Panc1 (cell line): Measurements from ENCODE around the gene CYP1B1.

Experiments used
- POLR2AphosphoS5 ChIP-seq: IDR thresholded peaks from 2 replicates; pipeline ENCODE4 v1.6.1; 2012; ENCODE audit warnings: mild to moderate bottlenecking, low read depth, low read length, moderate library complexity
- SIN3A ChIP-seq: IDR thresholded peaks from 2 replicates; pipeline ENCODE4 v1.6.1; 2012; ENCODE audit warnings: low read depth, mild to moderate bottlenecking, low read length, moderate library complexity, borderline replicate concordance; ENCODE audit not compliant: insufficient read depth
- TCF7L2 ChIP-seq: IDR thresholded peaks from 2 replicates; pipeline ENCODE4 v1.6.1; 2011; ENCODE audit warnings: mild to moderate bottlenecking, low read depth, low read length, inconsistent platforms
- TF ChIP-seq, protein P1 (sequence below): fragments of 450-650 bp; IDR thresholded peaks from 2 replicates; pipeline ENCODE4 v1.5.1; 2017; ENCODE audit warnings: mild to moderate bottlenecking
- TF ChIP-seq, protein P2 (sequence below), 2 experiments: IDR thresholded peaks; 2 replicates each; pipeline ENCODE4 v1.6.1; 2011 to 2012; ENCODE audit warnings: low read depth in 2 of 2, control low read depth in 1 of 2, low read length in 1 of 2, mild to moderate bottlenecking in 1 of 2, moderate library complexity in 1 of 2; ENCODE audit not compliant: insufficient read depth in 1 of 2

GRCh38 chr2:38076710-38077430 is 919 bp upstream of the CYP1B1 start:
- TF ChIP-seq, protein P1, sequence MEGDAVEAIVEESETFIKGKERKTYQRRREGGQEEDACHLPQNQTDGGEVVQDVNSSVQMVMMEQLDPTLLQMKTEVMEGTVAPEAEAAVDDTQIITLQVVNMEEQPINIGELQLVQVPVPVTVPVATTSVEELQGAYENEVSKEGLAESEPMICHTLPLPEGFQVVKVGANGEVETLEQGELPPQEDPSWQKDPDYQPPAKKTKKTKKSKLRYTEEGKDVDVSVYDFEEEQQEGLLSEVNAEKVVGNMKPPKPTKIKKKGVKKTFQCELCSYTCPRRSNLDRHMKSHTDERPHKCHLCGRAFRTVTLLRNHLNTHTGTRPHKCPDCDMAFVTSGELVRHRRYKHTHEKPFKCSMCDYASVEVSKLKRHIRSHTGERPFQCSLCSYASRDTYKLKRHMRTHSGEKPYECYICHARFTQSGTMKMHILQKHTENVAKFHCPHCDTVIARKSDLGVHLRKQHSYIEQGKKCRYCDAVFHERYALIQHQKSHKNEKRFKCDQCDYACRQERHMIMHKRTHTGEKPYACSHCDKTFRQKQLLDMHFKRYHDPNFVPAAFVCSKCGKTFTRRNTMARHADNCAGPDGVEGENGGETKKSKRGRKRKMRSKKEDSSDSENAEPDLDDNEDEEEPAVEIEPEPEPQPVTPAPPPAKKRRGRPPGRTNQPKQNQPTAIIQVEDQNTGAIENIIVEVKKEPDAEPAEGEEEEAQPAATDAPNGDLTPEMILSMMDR, result peak; percentile 88
- TF ChIP-seq POLR2AphosphoS5 (peak; percentile 62; the same call in 1 of the 2 replicates), SIN3A (peak; percentile 26; the same call in 1 of the 2 replicates), TCF7L2 (no peak; the same call in none of the 2 replicates)
- TF ChIP-seq, protein P2, sequence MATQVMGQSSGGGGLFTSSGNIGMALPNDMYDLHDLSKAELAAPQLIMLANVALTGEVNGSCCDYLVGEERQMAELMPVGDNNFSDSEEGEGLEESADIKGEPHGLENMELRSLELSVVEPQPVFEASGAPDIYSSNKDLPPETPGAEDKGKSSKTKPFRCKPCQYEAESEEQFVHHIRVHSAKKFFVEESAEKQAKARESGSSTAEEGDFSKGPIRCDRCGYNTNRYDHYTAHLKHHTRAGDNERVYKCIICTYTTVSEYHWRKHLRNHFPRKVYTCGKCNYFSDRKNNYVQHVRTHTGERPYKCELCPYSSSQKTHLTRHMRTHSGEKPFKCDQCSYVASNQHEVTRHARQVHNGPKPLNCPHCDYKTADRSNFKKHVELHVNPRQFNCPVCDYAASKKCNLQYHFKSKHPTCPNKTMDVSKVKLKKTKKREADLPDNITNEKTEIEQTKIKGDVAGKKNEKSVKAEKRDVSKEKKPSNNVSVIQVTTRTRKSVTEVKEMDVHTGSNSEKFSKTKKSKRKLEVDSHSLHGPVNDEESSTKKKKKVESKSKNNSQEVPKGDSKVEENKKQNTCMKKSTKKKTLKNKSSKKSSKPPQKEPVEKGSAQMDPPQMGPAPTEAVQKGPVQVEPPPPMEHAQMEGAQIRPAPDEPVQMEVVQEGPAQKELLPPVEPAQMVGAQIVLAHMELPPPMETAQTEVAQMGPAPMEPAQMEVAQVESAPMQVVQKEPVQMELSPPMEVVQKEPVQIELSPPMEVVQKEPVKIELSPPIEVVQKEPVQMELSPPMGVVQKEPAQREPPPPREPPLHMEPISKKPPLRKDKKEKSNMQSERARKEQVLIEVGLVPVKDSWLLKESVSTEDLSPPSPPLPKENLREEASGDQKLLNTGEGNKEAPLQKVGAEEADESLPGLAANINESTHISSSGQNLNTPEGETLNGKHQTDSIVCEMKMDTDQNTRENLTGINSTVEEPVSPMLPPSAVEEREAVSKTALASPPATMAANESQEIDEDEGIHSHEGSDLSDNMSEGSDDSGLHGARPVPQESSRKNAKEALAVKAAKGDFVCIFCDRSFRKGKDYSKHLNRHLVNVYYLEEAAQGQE (IDR thresholded peaks at IDR 0.05; ENCODE audit: insufficient read depth in 1 of 2, low read depth in 2 of 2, low read length in 1 of 2), result no peak; a peak in 1 of 4 replicates
